ENCODE results near the gene GGT7.

The GGT7 gene

DNA sequence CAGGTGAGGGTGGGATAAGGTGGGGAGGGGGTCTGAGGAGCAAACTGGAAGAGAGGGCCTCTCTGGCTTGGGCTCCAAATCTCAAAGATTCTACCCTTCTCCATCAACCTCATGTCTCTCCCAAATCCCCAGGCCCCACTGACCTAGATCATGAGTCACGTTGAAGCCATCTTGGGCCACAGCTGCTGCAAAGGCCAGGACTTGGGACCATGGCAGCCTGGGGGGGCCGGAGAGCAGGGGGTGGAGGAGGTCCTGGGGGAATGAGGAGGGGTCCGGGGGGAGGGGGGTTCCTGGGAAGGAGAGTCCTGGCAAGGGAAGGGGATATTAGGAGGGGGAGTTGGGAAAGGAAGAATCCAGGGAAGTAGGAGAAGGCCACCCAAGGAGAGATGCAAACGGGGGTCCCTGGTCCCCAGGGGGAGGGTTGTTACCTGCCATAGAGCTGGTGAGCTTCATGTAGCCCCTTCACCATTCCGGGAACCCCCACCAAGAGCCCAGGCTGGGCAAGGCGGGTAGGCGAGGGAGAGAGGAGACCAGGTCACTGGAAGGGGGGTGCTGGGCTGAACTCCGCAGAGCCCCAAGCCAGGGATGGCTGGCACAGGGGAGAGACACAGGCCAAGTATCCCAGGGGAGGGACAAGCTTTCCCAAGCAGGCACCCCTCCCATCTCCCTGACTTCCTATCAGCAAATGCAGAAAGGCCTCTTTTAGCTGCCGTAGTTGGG lies 12.7 kb downstream of the GGT7 start:
- no peak for TF ChIP-seq L3MBTL2 (conservative IDR thresholded peaks at IDR 0.05)
- TF ChIP-seq ZNF384 (IDR thresholded peaks at IDR 0.05): no peak
- no peak for TF ChIP-seq LEF1 (IDR thresholded peaks at IDR 0.05; ENCODE audit: borderline replicate concordance)
- TF ChIP-seq, protein P1, sequence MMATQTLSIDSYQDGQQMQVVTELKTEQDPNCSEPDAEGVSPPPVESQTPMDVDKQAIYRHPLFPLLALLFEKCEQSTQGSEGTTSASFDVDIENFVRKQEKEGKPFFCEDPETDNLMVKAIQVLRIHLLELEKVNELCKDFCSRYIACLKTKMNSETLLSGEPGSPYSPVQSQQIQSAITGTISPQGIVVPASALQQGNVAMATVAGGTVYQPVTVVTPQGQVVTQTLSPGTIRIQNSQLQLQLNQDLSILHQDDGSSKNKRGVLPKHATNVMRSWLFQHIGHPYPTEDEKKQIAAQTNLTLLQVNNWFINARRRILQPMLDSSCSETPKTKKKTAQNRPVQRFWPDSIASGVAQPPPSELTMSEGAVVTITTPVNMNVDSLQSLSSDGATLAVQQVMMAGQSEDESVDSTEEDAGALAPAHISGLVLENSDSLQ (IDR thresholded peaks at IDR 0.05): no peak
- TF ChIP-seq SUZ12 (IDR thresholded peaks at IDR 0.05): no peak
- no peak for TF ChIP-seq FOXA1 (IDR thresholded peaks at IDR 0.05)
- no peak for TF ChIP-seq FOXM1 (IDR thresholded peaks at IDR 0.05; ENCODE audit: borderline replicate concordance)
- no peak for TF ChIP-seq CTBP1 (IDR thresholded peaks at IDR 0.05; ENCODE audit: borderline replicate concordance)
- no peak for TF ChIP-seq NFRKB (IDR thresholded peaks at IDR 0.05)
- TF ChIP-seq HDGF (IDR thresholded peaks at IDR 0.05; ENCODE audit: borderline replicate concordance): no peak
- no peak for TF ChIP-seq TARDBP (IDR thresholded peaks at IDR 0.05)
- TF ChIP-seq ELF4 (IDR thresholded peaks at IDR 0.05): no peak
- no peak for TF ChIP-seq BHLHE40 (IDR thresholded peaks at IDR 0.05; ENCODE audit: borderline replicate concordance)
- no peak for TF ChIP-seq SP1 (IDR thresholded peaks at IDR 0.05)
- no peak for TF ChIP-seq FOXK2 (IDR thresholded peaks at IDR 0.05)
- no peak for TF ChIP-seq ARNT (IDR thresholded peaks at IDR 0.05)
- DNase-seq (ENCODE audit: extremely low spot score): no peak
- ChIA-PET CTCF (no interaction called here), POLR2A (no interaction called here)

GRCh38 chr20:34859367-34859766 lies 13.3 kb downstream of the GGT7 start:
- TF ChIP-seq ZNF384 (IDR thresholded peaks at IDR 0.05): no peak
- TF ChIP-seq, protein P1 (IDR thresholded peaks at IDR 0.05): no peak
- TF ChIP-seq TARDBP (IDR thresholded peaks at IDR 0.05): no peak
- no peak for TF ChIP-seq CTBP1 (IDR thresholded peaks at IDR 0.05; ENCODE audit: borderline replicate concordance)
- no peak for TF ChIP-seq FOXK2 (IDR thresholded peaks at IDR 0.05)
- TF ChIP-seq FOXA1 (IDR thresholded peaks at IDR 0.05): no peak
- TF ChIP-seq FOXM1 (IDR thresholded peaks at IDR 0.05; ENCODE audit: borderline replicate concordance): no peak
- no peak for TF ChIP-seq SP1 (IDR thresholded peaks at IDR 0.05)
- no peak for TF ChIP-seq L3MBTL2 (conservative IDR thresholded peaks at IDR 0.05)
- TF ChIP-seq NFRKB (IDR thresholded peaks at IDR 0.05): no peak
- no peak for TF ChIP-seq SUZ12 (IDR thresholded peaks at IDR 0.05)
- no peak for TF ChIP-seq ARNT (IDR thresholded peaks at IDR 0.05)
- no peak for TF ChIP-seq LEF1 (IDR thresholded peaks at IDR 0.05; ENCODE audit: borderline replicate concordance)
- no peak for TF ChIP-seq BHLHE40 (IDR thresholded peaks at IDR 0.05; ENCODE audit: borderline replicate concordance)
- no peak for TF ChIP-seq HDGF (IDR thresholded peaks at IDR 0.05; ENCODE audit: borderline replicate concordance)
- no peak for TF ChIP-seq ELF4 (IDR thresholded peaks at IDR 0.05)
- DNase-seq (ENCODE audit: extremely low spot score): no peak
- POLR2A ChIA-PET: no interaction called here
- CTCF ChIA-PET: no interaction called here

GRCh38 chr20:34852298-34852697 lies 20.4 kb downstream of the GGT7 start:
- CTCF ChIA-PET: interaction anchor here (0.6 kb wide), 1 partner anchor 43 kb away, joined by 3 read pairs; no protein-coding TSS in a partner anchor
- DNase-seq (ENCODE audit: extremely low spot score): no peak
- TF ChIP-seq SUZ12 (IDR thresholded peaks at IDR 0.05): no peak
- TF ChIP-seq LEF1 (IDR thresholded peaks at IDR 0.05; ENCODE audit: borderline replicate concordance): no peak
- TF ChIP-seq L3MBTL2 (conservative IDR thresholded peaks at IDR 0.05): no peak
- TF ChIP-seq CTBP1 (IDR thresholded peaks at IDR 0.05; ENCODE audit: borderline replicate concordance): no peak
- no peak for TF ChIP-seq SP1 (IDR thresholded peaks at IDR 0.05)
- TF ChIP-seq FOXK2 (IDR thresholded peaks at IDR 0.05): no peak
- no peak for TF ChIP-seq ZNF384 (IDR thresholded peaks at IDR 0.05)
- TF ChIP-seq ELF4 (IDR thresholded peaks at IDR 0.05): no peak
- TF ChIP-seq HDGF (IDR thresholded peaks at IDR 0.05; ENCODE audit: borderline replicate concordance): no peak
- TF ChIP-seq, protein P1 (IDR thresholded peaks at IDR 0.05): no peak
- TF ChIP-seq FOXA1 (IDR thresholded peaks at IDR 0.05): no peak
- no peak for TF ChIP-seq NFRKB (IDR thresholded peaks at IDR 0.05)
- TF ChIP-seq BHLHE40 (IDR thresholded peaks at IDR 0.05; ENCODE audit: borderline replicate concordance): no peak
- TF ChIP-seq TARDBP (IDR thresholded peaks at IDR 0.05): no peak
- TF ChIP-seq ARNT (IDR thresholded peaks at IDR 0.05): no peak
- TF ChIP-seq FOXM1 (IDR thresholded peaks at IDR 0.05; ENCODE audit: borderline replicate concordance): no peak
- POLR2A ChIA-PET: no interaction called here

DNA sequence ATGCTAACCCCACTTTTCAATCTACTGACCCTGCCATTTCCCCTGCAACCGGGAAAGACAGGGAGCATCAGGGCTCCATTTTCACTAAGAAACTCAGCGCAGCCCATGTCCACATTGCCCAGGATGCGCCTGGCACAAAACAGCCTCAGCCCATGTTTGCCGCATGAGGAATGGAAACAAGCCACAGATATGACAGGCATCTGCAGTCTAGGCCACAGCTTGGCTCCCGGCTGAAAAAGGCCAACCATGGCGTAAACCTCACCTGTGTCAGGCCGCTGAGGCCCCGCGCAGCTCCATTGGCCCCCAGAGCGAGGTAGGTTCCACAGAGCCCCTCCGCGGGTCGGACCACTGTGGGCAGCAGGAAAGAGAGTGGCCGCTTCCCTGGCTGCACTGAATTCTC lies 21.7 kb downstream of the GGT7 start:
- no peak for TF ChIP-seq TARDBP (IDR thresholded peaks at IDR 0.05)
- TF ChIP-seq ELF4 (IDR thresholded peaks at IDR 0.05): no peak
- no peak for TF ChIP-seq FOXA1 (IDR thresholded peaks at IDR 0.05)
- TF ChIP-seq ZNF384 (IDR thresholded peaks at IDR 0.05): no peak
- no peak for TF ChIP-seq SUZ12 (IDR thresholded peaks at IDR 0.05)
- TF ChIP-seq LEF1 (IDR thresholded peaks at IDR 0.05; ENCODE audit: borderline replicate concordance): no peak
- TF ChIP-seq ARNT (IDR thresholded peaks at IDR 0.05): no peak
- no peak for TF ChIP-seq CTBP1 (IDR thresholded peaks at IDR 0.05; ENCODE audit: borderline replicate concordance)
- no peak for TF ChIP-seq FOXM1 (IDR thresholded peaks at IDR 0.05; ENCODE audit: borderline replicate concordance)
- no peak for TF ChIP-seq BHLHE40 (IDR thresholded peaks at IDR 0.05; ENCODE audit: borderline replicate concordance)
- TF ChIP-seq, protein P1 (IDR thresholded peaks at IDR 0.05): no peak
- TF ChIP-seq L3MBTL2 (conservative IDR thresholded peaks at IDR 0.05): no peak
- no peak for TF ChIP-seq NFRKB (IDR thresholded peaks at IDR 0.05)
- TF ChIP-seq FOXK2 (IDR thresholded peaks at IDR 0.05): no peak
- no peak for TF ChIP-seq SP1 (IDR thresholded peaks at IDR 0.05)
- ChIA-PET POLR2A (no interaction called here), CTCF (no interaction called here)
- DNase-seq (ENCODE audit: extremely low spot score): no peak

- TF ChIP-seq, protein P1 (IDR thresholded peaks at IDR 0.05): no peak
- TF ChIP-seq LEF1 (IDR thresholded peaks at IDR 0.05; ENCODE audit: borderline replicate concordance) (no peak), FOXA1 (IDR thresholded peaks at IDR 0.05) (no peak), TARDBP (IDR thresholded peaks at IDR 0.05) (no peak), ARNT (IDR thresholded peaks at IDR 0.05) (no peak), ELF4 (IDR thresholded peaks at IDR 0.05) (no peak), BHLHE40 (IDR thresholded peaks at IDR 0.05; ENCODE audit: borderline replicate concordance) (no peak), L3MBTL2 (conservative IDR thresholded peaks at IDR 0.05) (no peak), SUZ12 (IDR thresholded peaks at IDR 0.05) (no peak), FOXM1 (IDR thresholded peaks at IDR 0.05; ENCODE audit: borderline replicate concordance) (no peak), ZNF384 (IDR thresholded peaks at IDR 0.05) (no peak), SP1 (IDR thresholded peaks at IDR 0.05) (no peak), FOXK2 (IDR thresholded peaks at IDR 0.05) (no peak), NFRKB (IDR thresholded peaks at IDR 0.05) (no peak)
- ChIA-PET CTCF (no interaction called here), POLR2A (no interaction called here)
- DNase-seq (ENCODE audit: extremely low spot score): no peak
Measured at GRCh38 chr20:34849778-34850177, 22.9 kb downstream of the GGT7 start.
